ENCODE measurements around the gene TMEM86B.
A peak's percentile ranks its signal among the peaks of the same experiment; 100 is the strongest.
"Not testable (repeated sequence)": the region's sequence is repeated elsewhere in the genome, so short reads cannot be mapped to it uniquely, and the experiment has no call there.

The TMEM86B gene

DNA sequence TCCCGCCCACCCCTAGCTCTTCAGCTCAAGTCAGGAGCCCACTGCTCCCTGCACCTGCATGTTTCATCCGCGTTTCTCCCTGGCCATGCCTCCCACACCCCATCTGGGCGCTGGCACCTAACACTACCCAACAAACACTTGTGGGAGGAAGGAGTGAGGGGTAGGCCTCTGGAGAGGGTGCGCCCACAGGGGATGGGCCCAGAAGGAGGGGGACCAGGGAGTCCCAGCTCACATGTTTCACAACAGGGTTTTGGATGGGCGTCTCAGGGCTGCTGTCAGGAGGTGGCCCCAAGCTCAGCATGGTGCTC is 12.1 kb upstream of the TMEM86B start:
- no peak for DNase-seq

DNA sequence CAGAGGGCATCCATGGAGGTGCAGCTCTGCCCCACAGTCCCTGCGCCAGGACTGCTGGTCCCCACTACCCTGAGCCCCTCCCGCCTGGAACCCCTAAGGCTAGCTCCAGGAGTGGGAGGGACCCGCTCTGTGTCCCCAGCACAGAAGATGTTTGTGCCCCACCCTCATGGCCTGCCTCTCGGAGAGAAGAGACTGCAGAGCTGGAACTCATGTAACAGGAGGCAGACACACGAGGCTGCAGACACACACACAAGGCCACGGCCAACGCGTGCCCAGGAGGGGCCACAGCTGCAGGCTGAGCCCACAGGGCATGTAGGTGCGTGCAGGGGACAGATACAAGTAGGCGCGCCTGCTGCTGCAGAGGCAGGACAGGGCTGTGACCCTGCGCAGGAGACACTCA is 10.4 kb upstream of the TMEM86B start:
- DNase-seq: no peak

DNA sequence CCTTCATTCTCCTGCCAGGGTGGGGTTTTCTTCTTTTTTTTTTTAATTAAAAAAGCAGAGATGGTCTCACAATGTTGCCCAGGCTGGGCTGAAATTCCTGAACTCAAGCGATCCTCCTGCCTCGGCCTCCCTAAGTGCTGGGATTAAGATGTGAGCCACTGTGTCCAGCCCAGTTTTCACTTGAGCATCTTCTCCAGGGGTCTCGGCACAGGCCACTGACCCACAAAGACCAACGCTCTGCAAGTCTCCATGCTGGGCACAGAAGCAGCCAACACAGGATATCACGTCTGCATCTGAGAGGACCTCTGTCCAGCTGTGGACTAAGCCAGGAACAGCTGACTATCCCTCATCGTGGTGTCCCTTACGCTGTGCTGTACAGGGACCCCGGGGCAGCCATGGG is 9.5 kb upstream of the TMEM86B start:
- DNase-seq: no peak

DNA sequence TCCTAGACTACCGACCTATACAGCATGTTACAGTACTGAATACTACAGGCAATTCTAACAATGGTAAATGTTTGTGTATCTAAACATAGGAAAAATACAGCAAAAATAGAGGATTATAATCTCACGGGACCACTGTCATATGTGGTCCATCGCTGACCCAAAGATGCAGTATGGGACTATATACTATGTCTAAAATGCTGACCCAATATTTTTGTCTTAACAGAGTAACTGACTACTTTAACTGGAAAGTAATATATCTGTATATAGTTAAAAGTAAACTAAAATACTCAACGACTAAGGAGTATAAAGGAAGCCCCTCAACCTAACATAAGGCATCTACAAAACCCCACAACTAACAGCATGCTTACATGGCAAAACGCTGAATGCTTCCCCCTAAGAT is 4.4 kb upstream of the TMEM86B start:
- DNase-seq: no peak

DNA sequence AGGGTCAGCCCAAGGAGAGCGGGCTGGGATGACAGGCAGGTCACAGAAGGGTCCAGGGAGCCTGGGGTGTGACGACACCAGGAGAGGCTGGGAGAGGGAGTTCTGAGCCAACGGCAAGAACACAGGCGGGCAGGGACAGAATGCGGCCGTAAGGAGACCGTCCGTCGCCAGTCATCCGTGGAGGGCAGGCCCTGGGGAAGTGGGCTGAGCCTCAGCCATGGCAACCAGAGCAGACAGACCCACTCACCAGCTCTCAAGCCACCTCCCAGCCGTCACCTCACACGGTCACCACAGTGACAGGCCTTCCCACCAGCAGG is 3.7 kb upstream of the TMEM86B start:
- DNase-seq: no peak

DNA sequence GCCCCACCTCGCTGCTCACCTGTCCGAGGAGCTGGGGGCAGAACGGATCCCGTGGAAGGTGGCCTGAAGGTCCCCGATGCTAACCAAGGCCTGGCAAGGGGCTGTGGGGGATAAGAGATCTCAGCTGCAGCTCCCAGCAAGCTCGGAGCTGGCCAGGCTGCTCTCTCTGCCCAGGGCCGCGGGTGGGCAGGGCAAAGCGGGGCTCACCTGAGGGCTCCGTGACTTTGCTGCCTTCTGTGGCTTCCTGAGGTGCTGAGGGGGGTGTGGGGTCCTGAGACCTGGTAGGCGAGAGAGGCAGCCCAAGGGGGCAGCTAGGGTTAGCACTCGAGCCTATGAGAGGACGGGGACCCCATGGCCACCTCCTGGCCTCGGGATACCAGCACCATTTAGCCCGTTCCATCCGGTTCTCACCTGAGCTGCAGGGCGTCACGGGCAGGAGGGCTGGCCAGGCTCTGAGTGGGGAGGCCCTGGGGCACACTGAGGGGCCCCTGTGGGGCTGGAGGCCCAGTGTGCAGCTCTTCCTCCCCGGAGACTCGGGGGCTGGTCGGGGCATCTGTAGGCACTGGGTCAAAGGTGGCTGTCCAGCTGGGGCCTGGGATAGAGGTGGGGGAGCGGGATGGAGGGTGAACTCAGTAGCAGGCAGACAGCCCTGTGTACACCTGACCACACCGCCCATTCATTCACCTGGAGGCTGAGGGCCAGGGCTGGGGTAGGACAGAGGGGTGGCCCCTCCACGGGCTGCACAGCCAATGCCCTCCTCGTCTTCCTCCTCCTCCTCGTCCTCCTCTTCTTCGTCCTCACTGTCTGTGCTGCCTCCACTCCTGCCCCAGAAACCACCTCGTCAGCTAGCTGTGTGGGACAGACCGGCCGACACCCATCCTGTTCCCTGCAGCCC is 3.1 kb upstream of the TMEM86B start:
- DNase-seq: no peak

DNA sequence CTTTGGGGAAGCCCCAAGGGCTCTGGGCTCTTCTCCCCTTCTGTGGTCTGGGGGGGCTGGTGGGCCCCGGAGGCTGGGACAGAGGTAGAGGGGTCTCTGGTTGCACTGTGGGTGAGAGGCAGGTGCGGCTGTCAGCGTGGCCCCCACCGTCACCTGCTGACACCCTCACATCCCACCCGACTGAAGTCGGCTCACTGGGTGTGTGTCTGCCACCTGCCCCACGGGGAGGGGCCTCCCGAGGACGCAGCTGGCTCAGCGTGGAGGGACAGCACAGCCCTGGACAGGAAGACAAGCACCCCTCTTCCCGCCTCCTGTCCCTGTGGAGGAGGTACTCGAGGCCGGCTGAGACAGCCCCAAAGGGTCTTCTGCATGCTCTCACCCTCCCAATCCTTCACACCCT is 2.2 kb upstream of the TMEM86B start:
- no peak for DNase-seq

DNA sequence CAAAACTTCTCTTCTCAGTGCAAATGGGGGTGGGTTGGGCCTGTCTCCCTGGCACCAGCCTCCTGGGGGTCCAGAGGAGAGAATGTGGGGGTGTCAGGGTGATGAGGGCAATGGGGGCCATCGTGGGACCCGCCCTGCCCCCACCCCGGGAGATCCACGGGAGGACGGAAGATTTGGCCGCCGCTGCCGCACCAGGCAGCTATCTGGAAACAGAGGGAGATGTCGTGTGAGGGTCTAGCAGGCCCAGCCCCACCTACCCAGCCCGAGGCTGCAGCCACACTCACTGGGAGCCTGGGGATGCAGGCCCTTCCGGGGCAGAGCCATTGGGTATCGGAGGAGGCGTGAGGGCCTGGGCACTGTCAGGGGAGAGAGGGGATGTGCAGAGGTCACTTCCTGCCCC is 1.8 kb upstream of the TMEM86B start:
- DNase-seq: no peak

DNA sequence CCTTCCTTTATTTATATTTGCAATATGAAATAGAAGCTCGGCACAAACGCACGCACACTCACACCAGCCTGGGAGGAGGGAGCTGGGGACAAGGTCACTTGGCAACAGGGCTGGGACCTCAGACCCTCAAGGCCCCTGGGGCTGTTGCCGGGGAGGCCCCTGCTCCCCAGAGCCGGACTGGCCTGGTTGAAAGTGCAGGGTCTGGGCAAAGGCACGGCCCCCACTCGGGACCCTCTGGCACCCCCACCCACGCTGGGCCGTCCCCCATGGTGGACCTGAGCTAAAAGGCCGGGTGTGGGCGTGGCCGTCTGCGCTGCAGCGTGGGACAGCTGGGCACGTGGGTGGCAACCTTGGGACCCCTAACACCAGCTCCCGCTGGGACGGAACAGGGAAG is 1.2 kb upstream of the TMEM86B start:
- no peak for DNase-seq

DNA sequence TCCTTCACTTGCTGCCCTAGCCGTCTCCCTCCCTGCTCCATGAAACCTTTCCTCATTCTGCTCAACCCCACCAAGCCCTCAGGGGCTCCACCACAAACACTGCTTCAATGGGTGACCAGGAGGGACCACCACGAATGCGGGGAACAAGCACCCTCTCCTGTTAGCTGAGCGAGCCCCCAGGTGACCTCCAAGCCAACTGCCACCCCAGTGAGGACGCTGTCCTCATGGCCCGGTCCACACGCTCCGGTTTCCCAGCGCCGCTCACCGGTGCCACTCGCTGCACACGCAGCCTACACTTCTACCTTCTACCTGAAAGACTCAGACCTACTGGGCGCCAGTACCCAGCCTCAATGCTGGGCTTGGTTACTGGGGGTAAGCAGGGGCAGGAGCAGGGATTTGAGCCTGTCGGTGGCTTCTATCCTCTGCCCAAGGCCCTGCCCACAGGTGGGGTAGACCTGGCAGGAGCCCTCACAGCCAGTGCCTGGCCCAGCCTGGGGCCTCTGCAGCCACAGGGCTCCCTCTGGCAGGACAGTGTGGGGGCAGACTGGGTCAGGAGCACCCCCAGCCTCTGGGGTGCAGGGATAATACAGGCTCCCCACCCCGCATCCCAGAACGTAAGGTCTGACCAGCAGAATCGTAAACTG is 704 bp upstream of the TMEM86B start:
- DNase-seq: no peak

DNA sequence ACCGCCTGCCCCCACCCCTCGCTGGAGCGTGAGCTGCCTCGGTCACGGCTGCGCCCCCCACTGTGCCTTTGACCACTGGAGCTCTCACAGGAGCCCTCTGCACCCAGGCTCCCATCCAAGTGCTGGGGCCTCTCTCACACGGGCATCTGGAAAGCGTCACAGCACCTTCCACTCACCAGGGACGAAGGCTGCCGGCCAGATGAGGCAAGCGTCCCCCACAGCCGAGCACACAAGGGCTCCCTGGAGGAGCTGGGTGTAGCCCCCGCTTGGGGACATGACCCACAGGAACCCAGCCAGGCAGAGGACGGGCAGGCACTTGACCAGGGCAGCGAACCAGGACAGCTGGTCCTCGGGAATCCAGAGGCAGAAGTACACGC is 560 bp downstream of the TMEM86B start:
- no peak for DNase-seq

DNA sequence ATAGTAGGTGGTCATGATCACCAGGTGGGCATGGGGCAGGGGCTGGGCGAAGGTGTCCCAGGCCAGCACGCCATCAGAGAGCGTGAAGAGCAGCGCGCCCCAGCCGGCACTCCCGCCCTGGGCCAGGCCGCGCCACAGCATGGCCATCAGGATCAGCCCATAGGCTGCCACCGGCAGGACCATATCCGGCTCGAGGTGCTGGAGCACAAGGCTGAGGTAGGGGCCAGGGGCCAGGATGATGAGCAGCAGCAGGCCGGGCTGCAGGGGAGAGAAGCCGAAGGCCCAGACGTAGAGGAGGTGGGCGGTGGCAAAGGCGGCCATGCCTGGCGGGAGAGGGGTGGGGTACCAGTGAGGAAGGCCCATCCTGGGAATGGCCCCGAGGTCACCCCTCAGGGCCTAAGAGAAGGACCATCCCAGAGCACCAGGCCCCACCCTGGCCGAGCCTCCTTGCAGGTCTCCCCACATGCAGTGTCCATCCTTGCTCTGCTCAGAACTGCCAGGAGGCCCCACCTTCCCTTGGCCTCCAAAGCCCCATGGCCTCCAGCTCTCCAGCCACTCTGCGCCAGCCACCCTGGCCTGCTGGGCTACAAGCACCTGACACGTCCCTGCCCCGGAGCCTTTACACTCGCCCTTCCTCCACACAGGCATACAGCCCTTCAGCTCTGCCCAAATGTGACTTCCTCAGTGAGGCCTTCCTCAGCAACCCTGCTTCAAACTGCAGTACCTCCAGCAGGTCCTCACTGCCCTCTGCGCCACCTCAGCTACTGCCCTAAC is 1.1 kb downstream of the TMEM86B start:
- no peak for DNase-seq

DNA sequence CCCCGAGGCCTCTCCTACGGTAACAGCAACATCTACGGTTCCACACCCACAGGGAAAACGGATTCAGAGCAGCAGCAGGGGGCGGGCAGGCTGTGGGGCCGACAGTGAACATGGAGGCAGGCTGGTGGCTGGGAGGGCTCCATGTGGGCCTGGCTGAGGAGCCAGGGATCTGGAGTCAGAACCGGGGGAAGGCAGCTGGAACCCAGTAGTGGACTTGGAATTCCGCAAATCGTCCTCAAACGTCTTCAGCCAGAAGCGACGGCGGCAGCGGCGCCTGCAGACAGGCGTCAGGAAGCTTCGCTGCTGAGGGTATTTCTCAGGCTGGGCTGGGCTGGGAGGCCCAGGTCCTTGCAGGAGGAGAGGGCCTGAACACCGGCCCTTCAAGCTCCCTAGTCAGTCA is 1.8 kb downstream of the TMEM86B start:
- DNase-seq: no peak

DNA sequence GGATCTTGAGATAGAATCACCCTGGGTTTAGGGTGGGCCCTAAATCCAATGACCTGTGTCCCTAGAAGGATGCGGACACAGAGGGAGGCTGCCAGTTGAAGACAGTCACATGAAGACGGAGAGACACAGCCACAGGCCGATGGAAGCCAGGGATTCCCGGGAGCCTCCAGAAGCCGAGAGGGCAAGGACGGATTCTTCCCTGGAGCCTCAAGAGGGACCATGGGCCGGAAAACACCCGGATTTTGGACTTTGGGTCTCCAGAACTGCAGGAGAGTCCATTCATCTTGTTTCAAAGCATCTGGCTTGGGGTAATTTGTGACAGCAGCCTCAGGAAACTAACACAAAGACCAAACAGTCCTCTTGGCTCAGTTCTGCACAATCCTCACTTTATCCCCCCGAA is 2.3 kb downstream of the TMEM86B start:
- no peak for DNase-seq

DNA sequence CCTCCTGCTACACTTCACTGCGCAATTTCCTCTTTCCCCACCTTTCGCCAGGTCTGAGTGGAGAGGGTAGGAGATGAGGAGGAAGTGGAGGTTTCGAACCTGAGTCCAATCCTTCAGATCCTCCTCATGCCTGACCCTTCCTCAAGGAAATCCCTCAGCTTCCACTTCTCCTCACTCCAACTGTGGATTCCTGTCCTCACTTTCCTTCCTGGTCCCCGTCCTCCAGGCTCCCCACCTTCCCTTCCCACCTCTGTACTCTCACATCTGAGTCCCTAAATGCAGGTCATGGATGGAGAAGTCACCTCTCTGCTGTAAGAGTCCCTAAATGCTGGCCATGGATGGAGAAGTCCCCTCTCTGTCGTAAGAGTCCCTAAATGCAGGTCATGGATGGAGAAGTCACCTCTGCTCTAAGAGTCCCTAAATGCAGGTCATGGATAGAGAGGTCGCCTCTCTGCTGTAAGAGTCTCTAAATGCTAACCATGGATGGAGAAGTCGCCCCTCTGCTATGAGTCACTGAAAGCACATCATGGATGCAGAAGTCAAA is 3.1 kb downstream of the TMEM86B start:
- DNase-seq: no peak

DNA sequence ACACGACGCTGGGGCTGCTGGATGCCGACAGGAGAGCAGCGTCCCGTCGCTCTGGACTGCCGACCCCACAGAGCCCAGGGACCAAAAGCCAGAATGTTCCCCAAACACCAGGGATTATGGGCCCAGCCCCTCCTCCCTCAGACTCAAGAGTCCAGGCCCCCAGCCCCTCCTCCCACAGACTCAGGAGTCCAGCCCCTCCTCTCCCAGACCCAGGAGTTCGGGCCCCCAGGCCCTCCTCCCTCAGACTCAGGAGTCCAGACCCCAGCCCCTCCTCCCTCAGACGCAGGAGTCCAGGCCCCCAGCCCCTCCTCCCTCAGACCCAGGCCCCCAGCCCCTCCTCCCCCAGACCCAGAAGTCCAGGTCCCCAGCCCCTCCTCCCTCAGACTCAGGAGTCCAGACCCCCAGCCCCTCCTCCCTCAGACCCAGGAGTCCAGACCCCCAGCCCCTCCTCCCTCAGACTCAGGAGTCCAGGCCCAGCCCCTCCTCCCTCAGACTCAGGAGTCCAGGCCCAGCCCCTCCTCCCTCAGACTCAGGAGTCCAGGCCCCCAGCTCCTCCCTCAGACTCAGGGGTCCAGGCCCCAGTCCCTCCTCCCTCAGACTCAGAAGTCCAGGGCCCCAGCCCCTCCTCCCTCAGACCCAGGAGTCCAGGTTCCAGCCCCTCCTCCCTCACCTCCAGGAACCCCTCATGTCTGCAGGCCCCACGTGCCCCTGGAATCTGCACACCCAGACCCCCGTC is 3.7 kb downstream of the TMEM86B start:
- DNase-seq: not testable (repeated sequence)

DNA sequence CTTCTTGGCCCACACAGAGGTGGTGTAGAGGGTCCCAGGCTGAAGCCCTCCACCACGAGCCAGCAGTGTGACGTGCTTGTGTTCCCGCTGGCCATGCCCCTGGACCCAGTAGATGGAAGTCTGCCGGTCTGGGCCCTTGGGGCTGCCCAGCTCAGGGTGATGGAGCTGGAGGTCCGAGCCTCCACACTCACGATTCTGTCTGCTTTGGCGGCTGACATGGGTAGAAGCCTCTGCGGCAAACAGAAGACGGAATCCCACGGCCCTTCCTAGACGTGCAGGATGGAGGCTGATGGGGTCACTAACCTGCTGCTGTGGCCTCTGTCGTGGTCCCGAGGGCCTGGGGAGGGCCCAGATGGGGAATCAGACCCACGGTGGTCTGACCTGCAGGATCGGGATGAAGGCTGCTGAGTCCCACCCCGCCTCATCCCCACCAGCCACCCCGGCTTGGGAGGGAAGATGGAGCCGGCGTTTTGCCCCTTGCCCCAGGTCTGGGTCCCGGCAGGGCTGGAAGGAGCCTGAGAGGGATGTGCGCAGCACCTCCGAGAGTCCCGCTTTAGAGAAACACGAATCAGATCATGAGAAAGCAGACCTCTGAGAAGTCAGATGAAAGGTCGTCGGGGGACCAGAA is 4.4 kb downstream of the TMEM86B start:
- DNase-seq: no peak

DNA sequence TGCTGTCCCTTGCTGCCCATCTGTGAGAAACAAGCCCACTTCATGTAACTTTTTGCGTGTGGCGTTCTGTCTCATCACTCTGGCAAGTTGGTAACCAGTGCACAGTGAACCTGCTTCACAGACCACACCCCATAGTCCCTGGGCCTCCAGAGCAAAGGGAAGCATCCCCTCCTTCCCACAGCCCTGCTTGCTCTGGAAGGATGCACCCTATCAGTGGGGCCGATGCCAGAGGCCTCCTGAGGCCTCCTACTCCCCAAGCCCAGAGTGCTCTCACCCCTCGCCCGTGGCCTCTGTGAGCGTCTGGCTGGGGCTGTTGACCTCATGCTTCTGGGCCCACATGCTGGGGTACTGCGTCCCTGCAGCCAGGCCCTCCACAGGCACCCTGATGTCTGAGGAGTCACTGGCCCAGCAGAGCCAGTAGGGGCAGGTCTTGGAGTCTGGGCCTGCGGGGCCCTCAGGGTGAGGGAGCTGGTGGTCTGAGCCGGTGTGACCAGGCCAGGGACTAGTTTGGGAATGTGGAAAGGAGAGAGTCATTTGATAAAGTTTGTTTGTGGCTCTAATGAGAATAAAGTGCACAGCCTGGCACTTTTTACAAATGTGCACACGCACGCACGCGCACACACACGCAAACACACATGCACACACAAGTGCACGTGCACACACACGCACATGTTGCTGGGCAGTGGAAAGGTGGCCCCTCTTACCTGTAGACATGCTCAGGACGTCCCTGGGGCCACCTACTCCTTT is 5.1 kb downstream of the TMEM86B start:
- no peak for DNase-seq

DNA sequence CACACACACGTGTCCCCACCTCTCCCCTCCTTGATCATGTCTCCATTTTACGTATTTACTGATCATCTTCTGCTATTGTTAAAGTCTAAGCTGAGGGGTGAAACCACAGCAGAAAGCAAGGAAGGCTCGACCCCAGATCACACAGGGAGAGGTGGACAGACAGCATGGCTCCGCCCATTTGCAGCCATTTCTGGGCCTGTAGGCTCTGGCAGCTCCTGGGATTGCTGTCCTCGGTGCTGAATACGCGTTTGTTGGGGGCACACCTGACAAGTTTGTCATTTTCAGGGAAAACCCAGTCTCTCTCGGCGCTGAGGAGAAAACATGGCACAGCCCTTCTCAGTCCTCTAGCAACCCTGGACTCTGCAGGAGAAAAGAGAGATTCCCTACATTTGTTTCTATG is 8.0 kb downstream of the TMEM86B start:
- DNase-seq: no peak

DNA sequence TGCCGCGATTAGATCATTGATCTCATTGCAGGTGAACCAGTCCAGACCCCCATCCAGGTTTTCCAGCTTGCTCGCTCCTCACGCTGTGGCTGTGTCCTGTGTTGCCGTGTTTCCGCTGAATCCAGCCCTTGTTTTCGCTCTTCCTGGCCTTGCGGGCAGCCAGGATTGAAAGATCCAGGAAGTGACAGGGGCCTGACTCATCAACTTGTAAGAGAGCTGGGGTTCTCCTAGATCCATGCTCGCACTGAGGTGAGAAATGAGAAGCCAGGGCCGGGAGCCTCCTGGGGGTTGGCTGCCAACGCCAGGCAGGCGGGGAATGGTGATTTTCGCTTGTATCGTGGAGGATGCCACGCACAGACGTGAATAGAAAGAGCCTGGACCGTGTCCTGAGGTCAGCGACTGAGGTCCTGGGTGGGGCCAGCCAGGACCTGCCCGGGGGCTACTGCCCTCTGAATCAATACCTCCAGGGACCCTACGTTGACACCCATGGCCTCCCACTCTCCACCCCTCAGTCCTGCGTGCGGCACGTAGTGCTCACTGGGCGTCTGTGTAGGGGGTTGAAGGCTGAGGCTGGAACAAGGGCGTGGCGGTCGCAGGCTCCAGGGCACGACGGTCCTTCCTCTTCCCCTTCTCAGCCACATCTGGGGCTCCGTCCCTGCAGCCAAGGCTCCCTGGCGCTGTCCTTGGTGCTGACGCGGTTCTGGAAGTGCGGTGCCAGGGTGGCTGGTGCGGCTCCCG is 11.9 kb downstream of the TMEM86B start:
- peak; percentile 100 for DNase-seq

DNA sequence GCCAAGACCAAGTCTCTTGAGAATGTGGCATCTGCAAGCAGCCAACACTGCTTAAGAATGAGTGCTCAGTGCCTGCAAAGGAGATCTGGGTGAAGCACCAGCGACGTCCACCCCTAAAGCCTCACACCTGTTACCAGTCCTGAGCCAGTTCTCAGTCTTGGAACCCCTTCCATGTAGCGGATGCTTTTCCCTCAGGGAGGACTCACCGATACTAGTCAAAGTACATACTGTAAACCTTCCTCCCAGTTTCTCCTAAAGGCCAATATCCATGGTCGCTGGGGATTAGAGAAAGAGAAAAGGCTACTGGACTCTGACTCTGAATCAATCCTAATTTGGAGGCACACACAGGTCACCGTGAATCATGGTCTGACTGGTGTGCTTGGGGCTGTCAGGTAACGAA is 15.0 kb downstream of the TMEM86B start:
- no peak for DNase-seq

All from NCI-H226 (cell line).